GM12873 (cell line): ENCODE measurements around the gene GDPD5.

Experiments used
- TF ChIP-seq, protein P1 (sequence below): IDR thresholded peaks from 2 replicates; pipeline ENCODE4 v1.5.1; 2012; ENCODE audit warnings: low read depth, mild to moderate bottlenecking, moderate library complexity, low read length, control low read depth; ENCODE audit not compliant: insufficient read depth; ENCODE audit errors: missing control alignments

Gene GDPD5

DNA sequence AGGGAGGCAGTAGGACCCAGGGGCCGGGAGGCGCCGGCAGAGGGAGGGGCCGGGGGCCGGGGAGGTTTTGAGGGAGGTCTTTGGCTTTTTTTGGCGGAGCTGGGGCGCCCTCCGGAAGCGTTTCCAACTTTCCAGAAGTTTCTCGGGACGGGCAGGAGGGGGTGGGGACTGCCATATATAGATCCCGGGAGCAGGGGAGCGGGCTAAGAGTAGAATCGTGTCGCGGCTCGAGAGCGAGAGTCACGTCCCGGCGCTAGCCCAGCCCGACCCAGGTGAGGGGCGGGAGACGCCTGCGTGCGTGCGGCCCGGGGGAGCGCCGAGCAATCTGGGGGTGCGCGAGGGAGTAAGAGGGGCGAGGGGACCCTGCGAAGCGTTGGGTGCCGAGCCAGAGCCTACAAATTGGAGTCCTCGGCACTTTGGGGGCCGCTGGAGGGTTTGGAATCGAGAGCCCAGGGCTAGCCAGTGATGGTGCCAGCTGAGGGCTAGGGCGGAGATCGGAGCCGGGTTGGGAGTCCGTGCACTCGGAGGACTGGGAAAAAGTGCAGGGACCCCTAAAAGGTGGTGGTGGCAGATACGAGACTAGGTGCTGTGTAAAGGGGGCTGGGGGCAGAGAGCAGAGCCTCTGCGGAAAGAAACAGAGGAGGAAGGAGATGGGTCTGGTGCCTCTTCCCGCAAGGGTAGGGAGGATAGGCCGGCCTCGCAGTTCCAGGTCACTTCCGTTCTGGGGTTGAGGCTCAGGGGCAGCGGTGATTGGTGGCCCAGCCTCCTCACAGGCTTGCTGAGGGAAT, 36.5 kb upstream of the GDPD5 start, which contains the start of gene SERPINH1:
TSS of gene SERPINH1 (plus strand) at position 206 of the 788 bp plus-strand sequence. CDS start 4,097 bp downstream, outside the sequence.
- TF ChIP-seq, protein P1, sequence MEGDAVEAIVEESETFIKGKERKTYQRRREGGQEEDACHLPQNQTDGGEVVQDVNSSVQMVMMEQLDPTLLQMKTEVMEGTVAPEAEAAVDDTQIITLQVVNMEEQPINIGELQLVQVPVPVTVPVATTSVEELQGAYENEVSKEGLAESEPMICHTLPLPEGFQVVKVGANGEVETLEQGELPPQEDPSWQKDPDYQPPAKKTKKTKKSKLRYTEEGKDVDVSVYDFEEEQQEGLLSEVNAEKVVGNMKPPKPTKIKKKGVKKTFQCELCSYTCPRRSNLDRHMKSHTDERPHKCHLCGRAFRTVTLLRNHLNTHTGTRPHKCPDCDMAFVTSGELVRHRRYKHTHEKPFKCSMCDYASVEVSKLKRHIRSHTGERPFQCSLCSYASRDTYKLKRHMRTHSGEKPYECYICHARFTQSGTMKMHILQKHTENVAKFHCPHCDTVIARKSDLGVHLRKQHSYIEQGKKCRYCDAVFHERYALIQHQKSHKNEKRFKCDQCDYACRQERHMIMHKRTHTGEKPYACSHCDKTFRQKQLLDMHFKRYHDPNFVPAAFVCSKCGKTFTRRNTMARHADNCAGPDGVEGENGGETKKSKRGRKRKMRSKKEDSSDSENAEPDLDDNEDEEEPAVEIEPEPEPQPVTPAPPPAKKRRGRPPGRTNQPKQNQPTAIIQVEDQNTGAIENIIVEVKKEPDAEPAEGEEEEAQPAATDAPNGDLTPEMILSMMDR: no peak

DNA sequence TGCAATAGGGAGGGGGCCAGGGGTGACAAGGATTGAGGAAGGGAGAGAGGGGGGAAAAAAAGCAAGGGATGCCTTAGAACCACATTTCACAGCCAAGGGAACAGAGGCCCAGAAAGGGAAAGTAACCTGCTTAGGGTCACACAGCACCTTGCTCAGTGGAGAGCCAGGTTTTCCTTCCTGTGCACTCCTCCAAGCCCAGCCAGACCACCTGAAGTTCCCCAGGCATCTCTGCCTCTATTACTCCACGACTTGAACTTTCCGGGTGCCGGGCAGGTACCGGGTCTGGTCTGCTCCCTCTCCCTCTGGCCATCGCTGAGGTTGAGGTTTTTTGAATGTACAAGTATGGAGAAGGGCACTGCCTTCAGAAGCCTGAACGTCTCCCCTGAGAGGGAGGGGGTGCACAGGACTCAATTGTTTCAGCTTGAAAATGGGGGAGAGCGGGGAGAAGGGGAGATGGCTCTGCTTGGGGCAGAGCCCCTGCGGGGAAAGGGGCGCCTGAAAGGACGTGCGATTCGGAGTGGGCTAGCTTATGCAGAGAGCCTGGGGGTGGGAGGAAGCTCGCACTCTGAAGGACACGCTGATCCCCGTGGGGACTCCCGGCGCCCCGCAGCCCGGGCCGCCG, 35.8 kb upstream of the GDPD5 start:
- TF ChIP-seq, protein P1: no peak

- TF ChIP-seq, protein P1: no peak
Measured at GRCh38 chr11:75560644-75561043, 34.9 kb upstream of the GDPD5 start.

DNA sequence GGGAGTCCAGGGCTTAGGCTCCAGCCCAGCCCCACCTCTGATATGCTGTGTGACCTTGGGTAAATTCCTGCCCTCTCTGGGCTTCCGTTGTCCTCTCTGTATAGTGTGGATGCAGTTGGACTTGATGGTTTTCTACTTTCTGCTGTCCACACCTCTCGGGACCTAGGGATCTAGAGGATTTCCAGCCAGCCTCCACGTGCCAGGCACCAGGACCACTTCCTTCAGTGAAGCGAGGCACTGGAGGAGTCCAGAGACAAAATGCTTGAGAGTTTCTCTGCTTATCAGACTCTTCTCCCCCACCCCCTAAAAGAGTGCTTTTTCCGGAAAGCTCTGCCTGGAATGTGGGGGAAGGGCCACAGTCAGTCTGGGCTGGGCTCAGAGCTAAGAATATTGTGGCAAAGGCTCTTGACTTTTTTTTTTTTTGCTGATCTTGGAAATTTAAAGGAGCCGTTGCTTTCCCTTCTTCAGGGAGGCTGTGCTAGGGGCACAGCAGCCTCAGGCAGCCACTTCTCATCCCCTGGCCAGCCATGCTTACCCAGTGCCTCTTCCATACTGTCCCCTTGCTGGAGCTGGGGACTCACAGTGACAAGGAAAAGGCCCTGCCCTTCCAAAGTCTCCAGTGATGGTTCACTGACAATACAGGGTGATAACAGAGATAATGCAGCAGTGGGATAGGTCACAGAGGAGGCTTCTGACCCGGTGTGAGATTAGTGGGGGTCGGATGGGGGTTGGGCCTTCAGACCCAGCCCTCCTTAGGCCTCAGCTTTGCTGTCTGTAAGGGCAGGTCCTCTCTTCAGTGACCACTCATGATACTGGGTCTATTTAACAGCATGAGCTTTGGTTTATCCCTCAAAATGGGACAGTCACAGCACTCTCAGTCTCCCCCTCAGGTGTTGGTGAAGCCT, 33.5 kb upstream of the GDPD5 start:
- TF ChIP-seq, protein P1: no peak

GRCh38 chr11:75557666-75558494, 32.1 kb upstream of the GDPD5 start:
- TF ChIP-seq, protein P1: no peak

DNA sequence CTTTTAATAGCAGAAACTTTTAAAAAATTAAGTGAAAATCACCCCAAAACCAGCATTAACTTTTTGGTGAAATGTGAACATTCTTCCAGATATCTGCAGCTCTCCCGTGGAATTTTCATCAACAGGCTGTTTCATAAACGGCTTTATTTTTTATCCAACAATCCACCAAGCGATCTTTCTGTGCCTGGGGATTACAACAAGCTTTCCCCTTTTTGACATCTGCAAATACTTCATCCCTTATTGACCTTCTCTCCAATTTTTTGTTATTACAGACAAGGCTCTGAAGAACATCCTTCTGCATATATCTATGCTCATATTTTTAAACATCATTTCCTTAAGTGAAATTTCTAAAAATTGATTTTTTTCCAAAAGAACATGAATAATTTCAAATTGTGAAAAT, 30.5 kb upstream of the GDPD5 start:
- TF ChIP-seq, protein P1: no peak
